GM23338 (cell line): ENCODE results near the gene GRID1. TPM values are rescaled to one million over a fixed set of nuclear protein-coding genes. Genes with fewer than 3 reads are reported as not detected.

ENCODE experiments used
- ATAC-seq: fragments of 200-7000 bp; cut with Tn5 transposase; 3 replicates; pipeline ENCODE4 v1.9.1; 2020
- DNase-seq: peaks from one replicate; pipeline ENCODE4 v3.0.0-alpha.2; 2015; ENCODE audit warnings: low spot score
- H2AFZ ChIP-seq: fragments of 200-600 bp; sonication (generic); 2 replicates; pipeline ENCODE4 v1.8.0; 2016; ENCODE audit warnings: antibody characterized with exemption, mild to moderate bottlenecking, moderate library complexity
- H3F3A ChIP-seq: fragments of 200-600 bp; sonication (generic); replicated peaks from 2 replicates; pipeline ENCODE4 v1.8.0; 2017; ENCODE audit warnings: antibody characterized with exemption, mixed run types, low read depth
- H3K27ac ChIP-seq: fragments of 200-600 bp; sonication (generic); 2 replicates; pipeline ENCODE4 v1.6.1; 2016; ENCODE audit warnings: low read depth
- H3K27me3 ChIP-seq: fragments of 200-600 bp; sonication (generic); 2 replicates; pipeline ENCODE4 v1.8.0; 2016; ENCODE audit warnings: mild to moderate bottlenecking, mixed run types, moderate library complexity; ENCODE audit not compliant: insufficient read depth
- H3K36me3 ChIP-seq: fragments of 200-600 bp; sonication (generic); 2 replicates; pipeline ENCODE4 v1.8.0; 2016; ENCODE audit warnings: mild to moderate bottlenecking; ENCODE audit not compliant: insufficient read depth
- H3K4me1 ChIP-seq: fragments of 200-600 bp; sonication (generic); 2 replicates; pipeline ENCODE4 v1.8.0; 2016; ENCODE audit warnings: mild to moderate bottlenecking, moderate library complexity; ENCODE audit not compliant: insufficient read depth
- H3K4me2 ChIP-seq: fragments of 200-600 bp; sonication (generic); 2 replicates; pipeline ENCODE4 v1.7.1; 2017; ENCODE audit warnings: mixed run types
- H3K4me3 ChIP-seq: fragments of 200-600 bp; sonication (generic); 2 replicates; pipeline ENCODE4 v1.6.1; 2016; ENCODE audit warnings: mixed run types
- H3K79me2 ChIP-seq: fragments of 200-600 bp; sonication (generic); replicated peaks from 2 replicates; pipeline ENCODE4 v1.8.0; 2017; ENCODE audit warnings: mild to moderate bottlenecking; ENCODE audit not compliant: insufficient read depth
- H3K9me2 ChIP-seq: fragments of 200-600 bp; sonication (generic); 2 replicates; pipeline ENCODE4 v1.8.0; 2017; ENCODE audit not compliant: insufficient read depth
- H4K20me1 ChIP-seq: fragments of 200-600 bp; sonication (generic); replicated peaks from 2 replicates; pipeline ENCODE4 v1.8.0; 2017; ENCODE audit warnings: mild to moderate bottlenecking; ENCODE audit not compliant: insufficient read depth
- H3K27ac Mint-ChIP-seq: 2 replicates; pipeline ENCODE4 v1.8.0; 2020; ENCODE audit warnings: inconsistent platforms, mild to moderate bottlenecking, moderate library complexity, mixed read lengths
- H3K27me3 Mint-ChIP-seq: 3 replicates; pipeline ENCODE4 v1.8.0; 2022; ENCODE audit warnings: low read depth, mild to moderate bottlenecking, moderate library complexity, mixed read lengths, inconsistent platforms; ENCODE audit not compliant: insufficient read depth, poor library complexity
- H3K36me3 Mint-ChIP-seq: 3 replicates; pipeline ENCODE4 v1.8.0; 2021; ENCODE audit warnings: low read depth, mild to moderate bottlenecking, inconsistent platforms, moderate library complexity, mixed read lengths
- H3K4me1 Mint-ChIP-seq: 3 replicates; pipeline ENCODE4 v1.8.0; 2020; ENCODE audit warnings: mild to moderate bottlenecking, inconsistent platforms, mixed read lengths
- H3K4me3 Mint-ChIP-seq: 3 replicates; pipeline ENCODE4 v1.8.0; 2021; ENCODE audit warnings: moderate library complexity, mild to moderate bottlenecking, inconsistent platforms, mixed read lengths
- H3K9me3 Mint-ChIP-seq: 3 replicates; pipeline ENCODE4 v1.8.0; 2020; ENCODE audit warnings: moderate library complexity, mild to moderate bottlenecking, inconsistent platforms, mixed read lengths
- CREB1 ChIP-seq: fragments of 250-450 bp; sonication (Bioruptor Pico); IDR thresholded peaks from 2 replicates; pipeline ENCODE4 v1.5.0; 2020; ENCODE audit warnings: low read depth, mild to moderate bottlenecking, moderate library complexity
- CTCF ChIP-seq, 2 experiments: fragments of 200-600 bp in 1 of 2; sonication (generic) in 1 of 2; conservative IDR thresholded peaks; 2 replicates each; pipeline versions ENCODE4 v1.5.1 to v1.6.1; 2016 to 2017; ENCODE audit warnings: antibody characterized with exemption in 2 of 2, low read depth in 2 of 2, mild to moderate bottlenecking in 2 of 2, moderate library complexity in 1 of 2
- ETS1 ChIP-seq: IDR thresholded peaks from 2 replicates; pipeline ENCODE4 v1.6.1; 2016; ENCODE audit warnings: antibody characterized with exemption
- EZH2 ChIP-seq: fragments of 200-600 bp; sonication (generic); IDR thresholded peaks from one replicate; pipeline ENCODE4 v1.8.0; 2017; ENCODE audit warnings: antibody characterized with exemption, mild to moderate bottlenecking, low read depth; ENCODE audit not compliant: unreplicated experiment
- EZH2phosphoT487 ChIP-seq: fragments of 200-600 bp; sonication (generic); IDR thresholded peaks from one replicate; pipeline ENCODE4 v1.8.1; 2018; ENCODE audit warnings: antibody characterized with exemption; ENCODE audit not compliant: unreplicated experiment
- JUNB ChIP-seq: IDR thresholded peaks from one replicate; pipeline ENCODE4 v1.6.1; 2016; ENCODE audit warnings: antibody characterized with exemption; ENCODE audit not compliant: unreplicated experiment
- NANOG ChIP-seq: IDR thresholded peaks from 2 replicates; pipeline ENCODE4 v1.6.1; 2016; ENCODE audit warnings: antibody characterized with exemption, borderline replicate concordance
- POLR2AphosphoS5 ChIP-seq: IDR thresholded peaks from 2 replicates; pipeline ENCODE4 v1.6.1; 2016; ENCODE audit warnings: antibody characterized with exemption, low read depth
- REST ChIP-seq: IDR thresholded peaks from one replicate; pipeline ENCODE4 v1.6.1; 2018; ENCODE audit warnings: antibody characterized with exemption; ENCODE audit not compliant: unreplicated experiment
- STAT1 ChIP-seq: IDR thresholded peaks from one replicate; pipeline ENCODE4 v1.6.1; 2016; ENCODE audit warnings: antibody characterized with exemption; ENCODE audit not compliant: unreplicated experiment
- ZNF114 ChIP-seq: fragments of 250-450 bp; sonication (Bioruptor Pico); IDR thresholded peaks from 2 replicates; pipeline ENCODE4 v1.5.0; 2020; ENCODE audit warnings: mild to moderate bottlenecking, moderate library complexity
- ZNF331 ChIP-seq: fragments of 250-450 bp; sonication (Bioruptor Pico); IDR thresholded peaks from 2 replicates; pipeline ENCODE4 v1.5.0; 2020; ENCODE audit warnings: low read depth, mild to moderate bottlenecking, moderate library complexity
- ZNF462 ChIP-seq: fragments of 250-450 bp; sonication (Bioruptor Pico); IDR thresholded peaks from 2 replicates; pipeline ENCODE4 v1.5.0; 2020; ENCODE audit warnings: mild to moderate bottlenecking, moderate library complexity
- polyA plus RNA-seq: library from polyadenylated mRNA; unstranded; fragments of >200 nt; fragmentation: Nextera tagmentation; extraction: Ambion mirVana; gene quantifications from 2 replicates; pipeline ENCODE4 v1.2.1, GENCODE V29; 2016
- total RNA-seq: library from RNA; depleted of rRNA; stranded (reverse); fragments of >200 nt; shearing (Covaris generic); gene quantifications from 2 replicates; pipeline ENCODE4 v1.2.3, GENCODE V29; 2014

Gene GRID1
- total and polyA plus RNA-seq, 2 experiments from 2014 or later: 0.14 to 0.15 TPM

GRCh38 chr10:85908462-85908861, 458.1 kb downstream of the GRID1 start:
- Mint-ChIP-seq H3K9me3 (peaks cover 46% of the 10 kb centered on the region), H3K27ac (no peak overlapping the region), H3K36me3 (peaks cover 4% of the 10 kb centered on the region; the same call in 1 of the 3 replicates), H3K27me3 (peaks cover 5% of the 10 kb centered on the region), H3K4me1 (no peaks in the 10 kb centered on the region), H3K4me3 (no peak overlapping the region)
- no peak overlapping the region for H3K4me3 ChIP-seq
- no peaks in the 10 kb centered on the region for H4K20me1 ChIP-seq
- H3K4me1 ChIP-seq: no peaks in the 10 kb centered on the region
- no peaks in the 10 kb centered on the region for H3K79me2 ChIP-seq
- no peak for ATAC-seq
- DNase-seq: no peak
- TF ChIP-seq CTCF (conservative IDR thresholded peaks at IDR 0.05; ENCODE audit: low read depth in 2 of 2) (no peak), ZNF462 (CRISPR knock-in tag) (no peak), EZH2phosphoT487 (no peak), NANOG (no peak), CREB1 (no peak), POLR2AphosphoS5 (no peak), STAT1 (no peak), EZH2 (no peak), ETS1 (no peak), JUNB (no peak), ZNF331 (CRISPR knock-in tag) (no peak), REST (no peak), ZNF114 (CRISPR knock-in tag) (no peak)
- H3F3A ChIP-seq: no peaks in the 10 kb centered on the region
- H2AFZ ChIP-seq: no peak overlapping the region
- no peak overlapping the region for H3K27ac ChIP-seq
- H3K27me3 ChIP-seq: no peaks in the 10 kb centered on the region
- H3K4me2 ChIP-seq: no peak overlapping the region
- H3K9me2 ChIP-seq: no peaks in the 10 kb centered on the region
- H3K36me3 ChIP-seq: no peaks in the 10 kb centered on the region
